ENCODE measurements around the gene C3orf52.

GRCh38 chr3:112132088-112132487 lies 45.9 kb downstream of the C3orf52 start:
- TF ChIP-seq POLR2A (IDR thresholded peaks at IDR 0.05) (no peak), CTCF (IDR thresholded peaks at IDR 0.05) (no peak)
